Measurements from ENCODE around the gene SLC7A6OS. TPM values are rescaled to one million over a fixed set of nuclear protein-coding genes. Genes with fewer than 3 reads are reported as not detected.

The SLC7A6OS gene
- total RNA-seq, 1 experiment from 2014 or later = 24.5 TPM

- Histone ChIP-seq H3K23ac (ENCODE audit: insufficient read length, low read depth, low read length) (no peak overlapping the region), H3K4me2 (ENCODE audit: insufficient read depth, insufficient read length, low read length) (no peak overlapping the region), H2BK15ac (ENCODE audit: low read depth, low read length) (no peak overlapping the region), H4K20me1 (ENCODE audit: control insufficient read depth, insufficient read depth, insufficient read length) (no peaks in the 10 kb centered on the region), H2BK5ac (ENCODE audit: insufficient read length, low read length) (no peak overlapping the region), H4K91ac (ENCODE audit: insufficient read length, low read depth, low read length) (no peak overlapping the region), H2BK120ac (ENCODE audit: low read depth, low read length, poor library complexity, severe bottlenecking) (no peak overlapping the region), H3K9ac (ENCODE audit: extremely low read depth, insufficient read length, low read length) (no peak overlapping the region), H4K5ac (ENCODE audit: insufficient read length, low read depth, low read length) (no peak overlapping the region), H2BK12ac (ENCODE audit: insufficient read length, low read depth, low read length) (no peak overlapping the region), H2AK5ac (ENCODE audit: insufficient read length, low read length) (no peak overlapping the region), H3K18ac (ENCODE audit: insufficient read length, low read depth, low read length) (no peak overlapping the region), H3K27me3 (ENCODE audit: insufficient read depth, low read length) (no peaks in the 10 kb centered on the region), H3K4me1 (ENCODE audit: insufficient read depth, low read length) (no peaks in the 10 kb centered on the region), H2AFZ (ENCODE audit: low read length) (no peak overlapping the region), H3K79me1 (ENCODE audit: insufficient read depth, low read depth, low read length, poor library complexity, severe bottlenecking) (no peaks in the 10 kb centered on the region), H3K56ac (ENCODE audit: insufficient read length, low read depth, low read length) (no peak overlapping the region), H3K4ac (ENCODE audit: low read depth, low read length) (no peak overlapping the region), H3K27ac (ENCODE audit: insufficient read length, low read depth, low read length) (no peak overlapping the region), H3K79me2 (ENCODE audit: insufficient read depth, low read length) (no peaks in the 10 kb centered on the region), H3K9me3 (ENCODE audit: control insufficient read depth, low read depth, low read length) (no peaks in the 10 kb centered on the region), H4K8ac (replicated peaks; ENCODE audit: insufficient read length, low read depth, low read length) (no peak overlapping the region), H3K23me2 (ENCODE audit: insufficient read length, low read depth, low read length, poor library complexity, severe bottlenecking) (no peaks in the 10 kb centered on the region), H2BK20ac (ENCODE audit: low read depth, low read length, poor library complexity, severe bottlenecking) (no peak overlapping the region), H3T11ph (ENCODE audit: low read length) (no peak overlapping the region), H3K14ac (ENCODE audit: insufficient read depth, low read length) (no peak overlapping the region)
- Mint-ChIP-seq H3K9me3 (no peaks in the 10 kb centered on the region), H3K4me1 (0 out of 4 replicates have a peak, but pooled peaks cover 0 to 5% of the 10 kb centered on the region in 2 experiments), H3K27ac (no peak overlapping the region), H3K27me3 (ENCODE audit: low read depth) (no peaks in the 10 kb centered on the region), H3K36me3 (ENCODE audit: insufficient read depth in 1 of 3, low read depth in 3 of 3) (peaks cover 9 to 49% (median 45%) of the 10 kb centered on the region in 3 experiments; a peak in 6 of 7 replicates), H3K4me3 (no peak overlapping the region)
- no peak for TF ChIP-seq CTCF (conservative IDR thresholded peaks at IDR 0.05)
- no CpG with 5 or more reads among the region's 5 CpGs for WGBS (ENCODE audit: extremely low coverage, insufficient read length, low lambda C conversion rate)
- DNase-seq = no peak
These were observed 46.2 kb upstream of the SLC7A6OS start for GRCh38 chr16:68356919-68357286.
